ENCODE measurements around the gene CAPN10. TPM values are rescaled to one million over a fixed set of nuclear protein-coding genes. Genes with fewer than 3 reads are reported as not detected.
A peak's percentile ranks its signal among the peaks of the same experiment; 100 is the strongest.
"Not testable (repeated sequence)": the region's sequence is repeated elsewhere in the genome, so short reads cannot be mapped to it uniquely, and the experiment has no call there.

Gene CAPN10, protein sequence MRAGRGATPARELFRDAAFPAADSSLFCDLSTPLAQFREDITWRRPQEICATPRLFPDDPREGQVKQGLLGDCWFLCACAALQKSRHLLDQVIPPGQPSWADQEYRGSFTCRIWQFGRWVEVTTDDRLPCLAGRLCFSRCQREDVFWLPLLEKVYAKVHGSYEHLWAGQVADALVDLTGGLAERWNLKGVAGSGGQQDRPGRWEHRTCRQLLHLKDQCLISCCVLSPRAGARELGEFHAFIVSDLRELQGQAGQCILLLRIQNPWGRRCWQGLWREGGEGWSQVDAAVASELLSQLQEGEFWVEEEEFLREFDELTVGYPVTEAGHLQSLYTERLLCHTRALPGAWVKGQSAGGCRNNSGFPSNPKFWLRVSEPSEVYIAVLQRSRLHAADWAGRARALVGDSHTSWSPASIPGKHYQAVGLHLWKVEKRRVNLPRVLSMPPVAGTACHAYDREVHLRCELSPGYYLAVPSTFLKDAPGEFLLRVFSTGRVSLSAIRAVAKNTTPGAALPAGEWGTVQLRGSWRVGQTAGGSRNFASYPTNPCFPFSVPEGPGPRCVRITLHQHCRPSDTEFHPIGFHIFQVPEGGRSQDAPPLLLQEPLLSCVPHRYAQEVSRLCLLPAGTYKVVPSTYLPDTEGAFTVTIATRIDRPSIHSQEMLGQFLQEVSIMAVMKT
- polyA plus RNA-seq (6.1 to 11.8 TPM (median 7.1 TPM) in 3 replicates), polyA minus RNA-seq (4.4 to 7.3 TPM (median 4.7 TPM) in 3 replicates)
- polyA plus RNA-seq (2011; ENCODE audit: low read depth): 1.8 TPM
- 2.8 and 6.2 TPM in 2 replicates for polyA plus RNA-seq (2011; cell fraction: cytosol; rRNA removed)
- 25.2 and 31.0 TPM in 2 replicates for polyA plus RNA-seq (2011; cell fraction: nucleus; rRNA removed)
- 10.3 and 11.0 TPM in 2 replicates for polyA plus RNA-seq (2012; ENCODE audit: low replicate concordance)
- polyA minus RNA-seq (2011; cell fraction: cytosol; rRNA and poly(A)+ RNA removed): 2.7 TPM
- 10.9 and 16.0 TPM in 2 replicates for polyA minus RNA-seq (2011; cell fraction: nucleus; rRNA and poly(A)+ RNA removed)

DNA sequence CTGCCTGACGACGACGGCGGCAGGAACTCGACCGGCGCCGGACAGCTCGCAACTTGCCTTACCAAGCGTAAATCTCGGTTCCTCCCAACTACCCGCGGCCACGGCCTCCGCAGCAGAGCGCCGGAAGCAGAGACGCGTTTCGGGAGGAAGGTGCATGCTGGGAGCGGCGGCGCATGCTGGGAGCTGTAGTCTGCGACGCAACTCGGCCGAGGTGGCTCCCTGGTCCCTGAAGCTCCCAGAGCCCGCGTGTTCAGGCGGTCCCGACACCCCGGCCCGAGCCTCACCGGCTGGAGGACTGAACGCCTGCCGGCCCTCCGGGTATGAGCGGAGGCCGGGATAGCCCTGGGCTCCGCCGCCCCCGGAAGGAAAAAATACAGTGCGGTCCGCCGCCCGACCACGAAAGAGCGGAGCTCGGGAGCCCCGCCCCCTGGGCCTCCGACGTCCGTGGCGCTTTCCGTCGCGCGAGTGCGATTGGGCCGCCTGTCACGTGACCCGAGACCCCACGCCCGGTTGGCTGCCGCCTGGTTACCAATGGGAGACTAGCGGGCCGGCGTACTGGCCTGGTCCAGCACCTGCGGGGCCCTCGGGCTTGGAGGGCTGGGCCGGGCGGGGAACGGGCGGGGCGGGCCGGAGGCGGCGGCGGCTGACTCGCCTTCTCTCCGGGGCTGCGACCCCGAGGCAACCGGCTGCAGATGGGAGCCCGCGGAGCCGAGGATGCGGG, at the start of gene CAPN10:
Gene CAPN10, plus strand, starts transcription at position 537 of the 721 bp plus-strand sequence. Its CDS starts 178 bp downstream, at position 715.
- no peaks in the 10 kb centered on the region for H3K27me3 ChIP-seq (ENCODE audit: control insufficient read depth, extremely low read depth, insufficient read depth, low read length)
- peaks cover 15% of the 10 kb centered on the region for H4K20me1 ChIP-seq (ENCODE audit: control insufficient read depth, extremely low read depth, insufficient read depth, low read length)
- peak within 1 kb of the TSS; percentile 54 to 87 (median 85) for H3K4me3 ChIP-seq (ENCODE audit: control insufficient read depth in 2 of 3, extremely low read depth in 1 of 3, insufficient read depth in 2 of 3, low read depth in 1 of 3, low read length in 3 of 3)
- dilution Hi-C loops (cut with MboI; ENCODE audit: extremely low pct_ligation_motif_present, low sequenced_read_pairs): no loop called here
- peak; percentile 69 for DNase-seq (ENCODE audit: low read depth, low spot score)
- peak; percentile 36 for FAIRE-seq
- peaks cover 64% of the 10 kb centered on the region for H3K79me2 ChIP-seq (ENCODE audit: control insufficient read depth, insufficient read depth, low read length)
- H3K9ac ChIP-seq (ENCODE audit: control insufficient read depth, extremely low read depth, insufficient read depth, low read length): peak within 1 kb of the TSS; percentile 89
- peak within 1 kb of the TSS; percentile 93 for H3K4me2 ChIP-seq (ENCODE audit: control insufficient read depth, extremely low read depth, insufficient read depth, low read depth, low read length)
- H3K9me3 ChIP-seq (ENCODE audit: control insufficient read depth, low read depth, low read length): no peaks in the 10 kb centered on the region
- peaks cover 31% of the 10 kb centered on the region for H3K4me1 ChIP-seq (ENCODE audit: control insufficient read depth, extremely low read depth, insufficient read depth, low read length)
- TF ChIP-seq CTCF (optimal IDR thresholded peaks at IDR 0.05 in 1 of 3, IDR thresholded peaks at IDR 0.05 in 1 of 3, conservative IDR thresholded peaks at IDR 0.05 in 1 of 3; ENCODE audit: extremely low read depth in 1 of 3, insufficient read depth in 2 of 3, low read length in 3 of 3) (no peak), EZH2 (IDR thresholded peaks at IDR 0.05; ENCODE audit: low read length) (no peak)
- H3K36me3 ChIP-seq (ENCODE audit: control insufficient read depth in 2 of 2, extremely low read depth in 1 of 2, insufficient read depth in 2 of 2, low read length in 2 of 2): peaks cover 0 to 10% of the 10 kb centered on the region in 2 experiments
- peak within 1 kb of the TSS; percentile 82 for H3K27ac ChIP-seq (ENCODE audit: control insufficient read depth, insufficient read depth, low read length)
- peak within 1 kb of the TSS; percentile 81 for H2AFZ ChIP-seq (ENCODE audit: control insufficient read depth, low read length)
- H3K9me1 ChIP-seq (ENCODE audit: control insufficient read depth, extremely low read depth, insufficient read depth, low read length): peaks cover 6% of the 10 kb centered on the region

GRCh38 chr2:240538031-240538780, 48.3 kb upstream of the CAPN10 start:
- DNase-seq (ENCODE audit: low read depth, low spot score) (no peak), FAIRE-seq (no peak)
- no peaks in the 10 kb centered on the region for H3K9me3 ChIP-seq (ENCODE audit: control insufficient read depth, low read depth, low read length)
- H3K27ac ChIP-seq (ENCODE audit: control insufficient read depth, insufficient read depth, low read length): no peak overlapping the region
- no peak overlapping the region for H2AFZ ChIP-seq (ENCODE audit: control insufficient read depth, low read length)
- dilution Hi-C loops (cut with MboI; ENCODE audit: extremely low pct_ligation_motif_present, low sequenced_read_pairs): no loop called here
- H3K4me3 ChIP-seq (ENCODE audit: control insufficient read depth in 2 of 3, extremely low read depth in 1 of 3, insufficient read depth in 2 of 3, low read depth in 1 of 3, low read length in 3 of 3): no peak overlapping the region
- H3K9ac ChIP-seq (ENCODE audit: control insufficient read depth, extremely low read depth, insufficient read depth, low read length): no peak overlapping the region
- H3K79me2 ChIP-seq (ENCODE audit: control insufficient read depth, insufficient read depth, low read length): no peaks in the 10 kb centered on the region
- H3K4me2 ChIP-seq (ENCODE audit: control insufficient read depth, extremely low read depth, insufficient read depth, low read depth, low read length): no peak overlapping the region
- no peaks in the 10 kb centered on the region for H3K4me1 ChIP-seq (ENCODE audit: control insufficient read depth, extremely low read depth, insufficient read depth, low read length)
- H3K9me1 ChIP-seq (ENCODE audit: control insufficient read depth, extremely low read depth, insufficient read depth, low read length): no peaks in the 10 kb centered on the region
- H3K36me3 ChIP-seq (ENCODE audit: control insufficient read depth in 2 of 2, extremely low read depth in 1 of 2, insufficient read depth in 2 of 2, low read length in 2 of 2): peaks cover 0 to 3% of the 10 kb centered on the region in 2 experiments
- TF ChIP-seq CTCF (optimal IDR thresholded peaks at IDR 0.05 in 1 of 3, IDR thresholded peaks at IDR 0.05 in 1 of 3, conservative IDR thresholded peaks at IDR 0.05 in 1 of 3; ENCODE audit: extremely low read depth in 1 of 3, insufficient read depth in 2 of 3, low read length in 3 of 3): no peak
- TF ChIP-seq EZH2 (IDR thresholded peaks at IDR 0.05; ENCODE audit: low read length): no peak
- H3K27me3 ChIP-seq (ENCODE audit: control insufficient read depth, extremely low read depth, insufficient read depth, low read length): no peaks in the 10 kb centered on the region
- H4K20me1 ChIP-seq (ENCODE audit: control insufficient read depth, extremely low read depth, insufficient read depth, low read length): no peaks in the 10 kb centered on the region

- H3K9me3 ChIP-seq (ENCODE audit: control insufficient read depth, low read depth, low read length); H3K4me1 ChIP-seq (ENCODE audit: control insufficient read depth, extremely low read depth, insufficient read depth, low read length); dilution Hi-C loops (cut with MboI; ENCODE audit: extremely low pct_ligation_motif_present, low sequenced_read_pairs); H4K20me1 ChIP-seq (ENCODE audit: control insufficient read depth, extremely low read depth, insufficient read depth, low read length); H3K9ac ChIP-seq (ENCODE audit: control insufficient read depth, extremely low read depth, insufficient read depth, low read length); H3K36me3 ChIP-seq (ENCODE audit: control insufficient read depth in 2 of 2, extremely low read depth in 1 of 2, insufficient read depth in 2 of 2, low read length in 2 of 2); FAIRE-seq; H3K79me2 ChIP-seq (ENCODE audit: control insufficient read depth, insufficient read depth, low read length); H3K4me2 ChIP-seq (ENCODE audit: control insufficient read depth, extremely low read depth, insufficient read depth, low read depth, low read length); H3K4me3 ChIP-seq (ENCODE audit: control insufficient read depth in 2 of 3, extremely low read depth in 1 of 3, insufficient read depth in 2 of 3, low read depth in 1 of 3, low read length in 3 of 3); H3K27me3 ChIP-seq (ENCODE audit: control insufficient read depth, extremely low read depth, insufficient read depth, low read length); H3K27ac ChIP-seq (ENCODE audit: control insufficient read depth, insufficient read depth, low read length); DNase-seq (ENCODE audit: low read depth, low spot score); H2AFZ ChIP-seq (ENCODE audit: control insufficient read depth, low read length); H3K9me1 ChIP-seq (ENCODE audit: control insufficient read depth, extremely low read depth, insufficient read depth, low read length): not testable (repeated sequence)
Observed at GRCh38 chr2:240539101-240539500, 47.4 kb upstream of the CAPN10 start.

All from keratinocyte (primary cell).